ENCODE data around the gene SAMD4A. TPM values are rescaled to one million over a fixed set of nuclear protein-coding genes. Genes with fewer than 3 reads are reported as not detected.

SAMD4A gene
- total and polyA plus RNA-seq, 10 donors, result 2.3 to 31.0 (median 21.2) TPM

DNA sequence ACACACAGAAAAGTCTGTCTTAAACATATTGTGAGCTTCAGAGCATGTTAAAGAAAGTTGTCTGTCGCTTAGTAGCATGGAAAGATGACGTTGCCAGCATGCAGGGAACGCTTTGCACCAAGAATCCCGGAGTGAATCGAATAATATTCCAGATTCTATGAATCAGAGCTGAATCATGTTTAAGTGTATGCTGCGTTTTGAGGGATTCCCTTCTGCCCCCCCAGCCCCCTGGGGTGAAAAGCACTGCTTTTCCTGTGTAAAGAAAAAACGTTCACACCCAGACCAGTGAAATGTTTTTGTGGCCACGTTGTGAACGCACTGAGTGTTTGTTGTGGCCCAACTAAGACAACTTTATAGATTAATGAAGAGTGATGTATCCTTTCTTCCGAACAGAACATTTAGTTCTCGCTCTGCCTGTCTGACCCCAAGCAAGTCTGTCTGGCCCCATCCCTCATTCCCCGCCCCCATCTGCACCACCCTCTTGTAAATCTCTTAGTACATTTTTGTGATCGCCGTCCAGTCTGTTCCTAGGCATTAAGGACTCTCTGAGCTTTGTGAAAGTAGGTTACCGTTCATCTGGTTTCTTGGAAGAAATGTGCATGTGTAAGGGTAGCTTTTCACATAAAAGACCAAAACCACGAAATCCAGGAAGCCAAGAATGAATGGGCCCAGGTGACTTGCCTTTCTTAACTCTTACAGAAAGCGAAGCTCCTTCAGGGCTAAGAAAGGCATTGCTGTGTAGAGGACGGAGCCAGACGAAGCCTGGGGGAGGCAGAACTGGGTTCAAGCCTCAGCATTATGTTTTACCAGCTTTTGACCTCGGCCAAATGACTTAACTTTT lies 103.0 kb downstream of the SAMD4A start:
- no peak overlapping the region for H3K4me3 ChIP-seq
- no peak for TF ChIP-seq POLR2A (IDR thresholded peaks at IDR 0.05)
- TF ChIP-seq, protein P1, sequence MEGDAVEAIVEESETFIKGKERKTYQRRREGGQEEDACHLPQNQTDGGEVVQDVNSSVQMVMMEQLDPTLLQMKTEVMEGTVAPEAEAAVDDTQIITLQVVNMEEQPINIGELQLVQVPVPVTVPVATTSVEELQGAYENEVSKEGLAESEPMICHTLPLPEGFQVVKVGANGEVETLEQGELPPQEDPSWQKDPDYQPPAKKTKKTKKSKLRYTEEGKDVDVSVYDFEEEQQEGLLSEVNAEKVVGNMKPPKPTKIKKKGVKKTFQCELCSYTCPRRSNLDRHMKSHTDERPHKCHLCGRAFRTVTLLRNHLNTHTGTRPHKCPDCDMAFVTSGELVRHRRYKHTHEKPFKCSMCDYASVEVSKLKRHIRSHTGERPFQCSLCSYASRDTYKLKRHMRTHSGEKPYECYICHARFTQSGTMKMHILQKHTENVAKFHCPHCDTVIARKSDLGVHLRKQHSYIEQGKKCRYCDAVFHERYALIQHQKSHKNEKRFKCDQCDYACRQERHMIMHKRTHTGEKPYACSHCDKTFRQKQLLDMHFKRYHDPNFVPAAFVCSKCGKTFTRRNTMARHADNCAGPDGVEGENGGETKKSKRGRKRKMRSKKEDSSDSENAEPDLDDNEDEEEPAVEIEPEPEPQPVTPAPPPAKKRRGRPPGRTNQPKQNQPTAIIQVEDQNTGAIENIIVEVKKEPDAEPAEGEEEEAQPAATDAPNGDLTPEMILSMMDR (IDR thresholded peaks at IDR 0.05 in 8 of 11, conservative IDR thresholded peaks at IDR 0.05 in 3 of 11), result no peak
- no peak for TF ChIP-seq POLR2AphosphoS5 (IDR thresholded peaks at IDR 0.05)
- no peaks in the 10 kb centered on the region for H3K36me3 ChIP-seq
- H3K9me3 ChIP-seq, result no peaks in the 10 kb centered on the region
- intact Hi-C loops (cut with DNase I; ENCODE audit: low total_unique reads), result no loop called here
- DNase-seq, result no peak
- peaks cover 0 to 14% (median 5%) of the 10 kb centered on the region in 6 donors for H3K4me1 ChIP-seq
- 71 to 73% (median 72%) methylated on average over 20 of the region's 20 CpGs for WGBS, 5 donors
- H3K27ac ChIP-seq, result peak overlapping the region in 1 of 8 donors; percentile 39
- peaks cover 0 to 18% (median 0%) of the 10 kb centered on the region in 7 donors for H3K27me3 ChIP-seq (replicated peaks in 1 of 7)

DNA sequence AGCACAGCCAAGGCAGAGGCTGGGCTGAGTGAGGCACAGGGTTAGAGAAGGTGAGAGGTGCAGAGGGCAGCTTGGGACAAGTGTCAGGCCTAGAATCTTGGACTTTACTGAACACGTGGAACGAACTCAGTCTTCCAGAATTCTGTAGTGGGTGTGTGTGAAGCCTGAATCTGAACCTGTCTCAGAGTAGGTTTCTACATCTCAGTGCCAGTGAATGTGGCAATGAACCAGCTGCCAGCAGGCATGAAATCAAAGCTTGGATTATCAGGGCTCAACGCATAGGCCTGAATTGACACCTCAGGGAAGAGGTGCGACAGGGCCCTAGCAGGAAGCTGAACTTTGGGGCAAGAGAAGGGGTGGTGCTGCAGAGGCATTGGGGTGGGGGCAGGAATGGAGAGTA lies 104.6 kb downstream of the SAMD4A start:
- Histone ChIP-seq H3K27ac (no peak overlapping the region), H3K4me3 (no peak overlapping the region), H3K36me3 (no peaks in the 10 kb centered on the region), H3K27me3 (replicated peaks in 1 of 7) (peaks cover 0 to 18% (median 0%) of the 10 kb centered on the region in 7 donors), H3K4me1 (peaks cover 0 to 18% (median 5%) of the 10 kb centered on the region in 6 donors), H3K9me3 (no peaks in the 10 kb centered on the region)
- intact Hi-C loops (cut with DNase I; ENCODE audit: low total_unique reads), result no loop called here
- DNase-seq, result no peak
- 91 to 93% (median 93%) methylated on average over 4 of the region's 4 CpGs for WGBS, 5 donors
- TF ChIP-seq, protein P1 (IDR thresholded peaks at IDR 0.05 in 8 of 11, conservative IDR thresholded peaks at IDR 0.05 in 3 of 11), result no peak
- TF ChIP-seq POLR2A (IDR thresholded peaks at IDR 0.05), result no peak
- no peak for TF ChIP-seq POLR2AphosphoS5 (IDR thresholded peaks at IDR 0.05)

DNA sequence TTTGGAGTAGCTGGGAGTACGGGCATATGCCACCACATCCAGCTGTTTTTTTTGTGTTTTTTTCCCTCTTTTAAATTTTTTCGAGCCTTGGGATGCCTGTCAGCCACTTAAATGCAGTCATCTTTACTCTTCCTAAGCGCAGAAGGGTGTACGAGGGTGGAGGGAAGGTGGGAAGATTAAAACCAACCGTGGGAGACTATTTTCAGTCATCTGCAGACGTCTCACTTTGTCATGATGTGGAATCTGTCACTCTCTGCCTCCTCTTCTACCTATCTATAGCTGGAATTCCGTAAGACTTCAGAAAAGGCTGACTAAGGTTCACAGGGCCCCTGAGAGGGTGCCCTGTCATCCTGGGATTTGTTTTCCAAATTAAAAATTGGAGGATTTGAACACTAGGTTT lies 105.3 kb downstream of the SAMD4A start:
- intact Hi-C loops (cut with DNase I; ENCODE audit: low total_unique reads), result no loop called here
- Histone ChIP-seq H3K27ac (no peak overlapping the region), H3K4me1 (peaks cover 0 to 19% (median 3%) of the 10 kb centered on the region in 6 donors), H3K4me3 (no peak overlapping the region), H3K27me3 (replicated peaks in 1 of 7) (peaks cover 0 to 18% (median 0%) of the 10 kb centered on the region in 7 donors), H3K9me3 (no peaks in the 10 kb centered on the region), H3K36me3 (no peaks in the 10 kb centered on the region)
- no peak for DNase-seq
- 81 to 93% (median 86%) methylated on average over 7 of the region's 7 CpGs for WGBS, 5 donors
- no peak for TF ChIP-seq POLR2A (IDR thresholded peaks at IDR 0.05)
- TF ChIP-seq, protein P1 (IDR thresholded peaks at IDR 0.05 in 8 of 11, conservative IDR thresholded peaks at IDR 0.05 in 3 of 11), result no peak
- TF ChIP-seq POLR2AphosphoS5 (IDR thresholded peaks at IDR 0.05), result no peak

DNA sequence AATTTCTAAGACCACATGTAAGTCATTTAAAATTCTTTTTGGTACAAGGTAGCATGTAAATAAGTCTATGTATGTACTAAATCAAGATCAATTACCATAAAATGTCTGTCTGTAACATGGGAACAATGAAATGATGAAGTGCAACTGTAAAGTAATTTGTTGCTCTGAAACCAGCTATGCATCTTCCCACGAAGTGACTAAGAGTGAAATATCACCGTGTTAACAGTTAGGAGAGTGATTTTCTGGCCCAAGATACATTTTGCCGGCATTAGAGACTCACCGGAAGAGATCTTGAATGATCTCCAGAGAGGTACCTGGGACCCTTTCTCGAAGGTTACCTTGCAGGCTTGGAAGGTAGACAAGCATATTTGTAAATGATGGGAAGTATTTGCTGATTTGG lies 105.8 kb downstream of the SAMD4A start:
- intact Hi-C loops (cut with DNase I; ENCODE audit: low total_unique reads), result no loop called here
- Histone ChIP-seq H3K9me3 (no peaks in the 10 kb centered on the region), H3K4me3 (no peak overlapping the region), H3K36me3 (no peaks in the 10 kb centered on the region), H3K4me1 (peaks cover 0 to 16% (median 2%) of the 10 kb centered on the region in 6 donors), H3K27me3 (replicated peaks in 1 of 7) (peaks cover 0 to 18% (median 0%) of the 10 kb centered on the region in 7 donors), H3K27ac (no peak overlapping the region)
- 66 to 87% (median 83%) methylated on average over 5 of the region's 5 CpGs for WGBS, 5 donors
- TF ChIP-seq POLR2AphosphoS5 (IDR thresholded peaks at IDR 0.05) (no peak), POLR2A (IDR thresholded peaks at IDR 0.05) (no peak)
- TF ChIP-seq, protein P1 (IDR thresholded peaks at IDR 0.05 in 8 of 11, conservative IDR thresholded peaks at IDR 0.05 in 3 of 11), result no peak
- no peak for DNase-seq
